Esophagus muscularis mucosa (tissue), 4 donors: ENCODE results near the gene ITPR1.

Experiments
- CTCF ChIP-seq, 3 experiments: fragments of 200-600 bp in 2 of 3; fragments of 450-650 bp in 1 of 3; sonication (generic) in 2 of 3; IDR thresholded peaks; one replicate each; pipeline ENCODE4 v1.5.1; 2017 to 2019; ENCODE audit warnings: antibody characterized with exemption in 3 of 3, mild to moderate bottlenecking in 2 of 3, moderate library complexity in 1 of 3
- EP300 ChIP-seq: sonication (generic); formaldehyde crosslinking; IDR thresholded peaks from one replicate; pipeline ENCODE4 v1.6.1; 2017; ENCODE audit warnings: antibody characterized with exemption
- POLR2A ChIP-seq: fragments of 450-650 bp; IDR thresholded peaks from one replicate; pipeline ENCODE4 v1.6.1; 2017; ENCODE audit warnings: antibody characterized with exemption, moderate library complexity, mild to moderate bottlenecking, low read depth
- POLR2AphosphoS5 ChIP-seq, 2 donors: sonication (generic); formaldehyde crosslinking; IDR thresholded peaks; one replicate each; pipeline ENCODE4 v1.6.1; 2017; ENCODE audit warnings: antibody characterized with exemption in 2 of 2

GRCh38 chr3:4818164-4818563 is 325.0 kb downstream of the ITPR1 start:
- TF ChIP-seq POLR2A (no peak), CTCF (IDR thresholded peaks at IDR 0.05) (no peak), POLR2AphosphoS5 (IDR thresholded peaks at IDR 0.05) (no peak), EP300 (no peak)
